Measurements from ENCODE around the gene ZMYND19. TPM values are rescaled to one million over a fixed set of nuclear protein-coding genes. Genes with fewer than 3 reads are reported as not detected.

Gene ZMYND19
- total and polyA plus RNA-seq, 2 donors (not counting 3 experiments of a cell fraction or from before 2014, with no cell fraction given), result 22.8 to 32.6 TPM

- H3K9me3 ChIP-seq (replicated peaks; ENCODE audit: control insufficient read depth, insufficient read depth, low read length), result no peaks in the 10 kb centered on the region
- no peaks in the 10 kb centered on the region for H3K27me3 ChIP-seq (ENCODE audit: control insufficient read depth in 2 of 2, insufficient read depth in 2 of 2, low read length in 2 of 2)
- FAIRE-seq (no peak), DNase-seq (ENCODE audit: low read depth, low spot score) (no peak)
- no peak overlapping the region for H2AFZ ChIP-seq (ENCODE audit: low read depth, low read length)
- H3K4me3 ChIP-seq (replicated peaks in 1 of 3; ENCODE audit: insufficient read depth in 1 of 3, low read depth in 1 of 3, low read length in 3 of 3), result no peak overlapping the region
- dilution Hi-C loops (cut with MboI; ENCODE audit: extremely low pct_ligation_motif_present, low sequenced_read_pairs) (no loop called here), intact Hi-C loops (cut with micrococcal nuclease) (no loop called here)
- POLR2A ChIA-PET, result no interaction called here
- TF ChIP-seq POLR2AphosphoS5 (IDR thresholded peaks at IDR 0.05; ENCODE audit: insufficient read depth, low read depth, low read length) (no peak), POLR2A (IDR thresholded peaks at IDR 0.05; ENCODE audit: low read depth, low read length) (no peak), MYC (IDR thresholded peaks at IDR 0.05; ENCODE audit: low read depth, low read length) (no peak), JUN (IDR thresholded peaks at IDR 0.05; ENCODE audit: borderline replicate concordance, insufficient read depth, insufficient read length, low read depth) (no peak), EZH2 (IDR thresholded peaks at IDR 0.05; ENCODE audit: borderline replicate concordance, low read depth, low read length, severe bottlenecking) (no peak), FOS (IDR thresholded peaks at IDR 0.05; ENCODE audit: borderline replicate concordance, insufficient read depth, low read length) (no peak), GATA2 (IDR thresholded peaks at IDR 0.05; ENCODE audit: insufficient read depth, insufficient read length, low read depth, low read length) (no peak)
- TF ChIP-seq, protein P1, sequence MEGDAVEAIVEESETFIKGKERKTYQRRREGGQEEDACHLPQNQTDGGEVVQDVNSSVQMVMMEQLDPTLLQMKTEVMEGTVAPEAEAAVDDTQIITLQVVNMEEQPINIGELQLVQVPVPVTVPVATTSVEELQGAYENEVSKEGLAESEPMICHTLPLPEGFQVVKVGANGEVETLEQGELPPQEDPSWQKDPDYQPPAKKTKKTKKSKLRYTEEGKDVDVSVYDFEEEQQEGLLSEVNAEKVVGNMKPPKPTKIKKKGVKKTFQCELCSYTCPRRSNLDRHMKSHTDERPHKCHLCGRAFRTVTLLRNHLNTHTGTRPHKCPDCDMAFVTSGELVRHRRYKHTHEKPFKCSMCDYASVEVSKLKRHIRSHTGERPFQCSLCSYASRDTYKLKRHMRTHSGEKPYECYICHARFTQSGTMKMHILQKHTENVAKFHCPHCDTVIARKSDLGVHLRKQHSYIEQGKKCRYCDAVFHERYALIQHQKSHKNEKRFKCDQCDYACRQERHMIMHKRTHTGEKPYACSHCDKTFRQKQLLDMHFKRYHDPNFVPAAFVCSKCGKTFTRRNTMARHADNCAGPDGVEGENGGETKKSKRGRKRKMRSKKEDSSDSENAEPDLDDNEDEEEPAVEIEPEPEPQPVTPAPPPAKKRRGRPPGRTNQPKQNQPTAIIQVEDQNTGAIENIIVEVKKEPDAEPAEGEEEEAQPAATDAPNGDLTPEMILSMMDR (IDR thresholded peaks at IDR 0.05; ENCODE audit: extremely low read depth in 1 of 2, insufficient read depth in 1 of 2, low read depth in 1 of 2, low read length in 2 of 2), result no peak
- TF ChIP-seq, protein P2, sequence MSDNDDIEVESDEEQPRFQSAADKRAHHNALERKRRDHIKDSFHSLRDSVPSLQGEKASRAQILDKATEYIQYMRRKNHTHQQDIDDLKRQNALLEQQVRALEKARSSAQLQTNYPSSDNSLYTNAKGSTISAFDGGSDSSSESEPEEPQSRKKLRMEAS (IDR thresholded peaks at IDR 0.05; ENCODE audit: insufficient read depth, insufficient read length), result no peak
- H3K27ac ChIP-seq (ENCODE audit: insufficient read depth, low read depth, low read length), result no peak overlapping the region
- H4K20me1 ChIP-seq (replicated peaks; ENCODE audit: control insufficient read depth, extremely low read depth, insufficient read depth, low read length), result no peaks in the 10 kb centered on the region
- CTCF ChIA-PET, result no interaction called here
- no TSS peak for BruUV-seq (replicated peaks)
- H3K36me3 ChIP-seq (ENCODE audit: control insufficient read depth in 2 of 2, extremely low read depth in 1 of 2, insufficient read depth in 2 of 2, low read length in 2 of 2), result peaks cover 0 to 4% of the 10 kb centered on the region in 2 experiments
- H3K79me2 ChIP-seq (ENCODE audit: control insufficient read depth, insufficient read depth, low read length), result peaks cover 88% of the 10 kb centered on the region
- no peaks in the 10 kb centered on the region for H3K4me1 ChIP-seq (ENCODE audit: control insufficient read depth, extremely low read depth, insufficient read depth, low read length)
- no peak overlapping the region for H3K4me2 ChIP-seq (ENCODE audit: insufficient read depth, low read length)
- no peaks in the 10 kb centered on the region for H3K9me1 ChIP-seq (replicated peaks; ENCODE audit: control insufficient read depth, extremely low read depth, insufficient read depth, low read length)
- no peak overlapping the region for H3K9ac ChIP-seq (replicated peaks; ENCODE audit: extremely low read depth, insufficient read depth, low read length)
Measured at GRCh38 chr9:137638680-137639079, 48.4 kb upstream of the ZMYND19 start.
